ENCODE results near the gene KLF6.

The KLF6 gene

GRCh38 chr10:3778692-3779157, 6.3 kb downstream of the KLF6 start:
- TF ChIP-seq CTCF (conservative IDR thresholded peaks at IDR 0.05; ENCODE audit: low read depth, low read length) = no peak
- Histone ChIP-seq H3K79me2 (ENCODE audit: insufficient read depth, low read depth) (peaks cover 60% of the 10 kb centered on the region), H2AFZ (ENCODE audit: low read depth) (no peak overlapping the region), H3K9ac (no peak overlapping the region), H3K36me3 (ENCODE audit: insufficient read depth) (peaks cover 36% of the 10 kb centered on the region), H3K4me2 (no peak overlapping the region), H3K27me3 (ENCODE audit: insufficient read depth, low read depth) (no peaks in the 10 kb centered on the region), H4K20me1 (ENCODE audit: insufficient read depth) (peaks cover 10% of the 10 kb centered on the region; the same call in 1 of the 2 replicates), H3K27ac (no peak overlapping the region), H3K4me1 (ENCODE audit: low read depth, poor library complexity, severe bottlenecking) (peaks cover 48% of the 10 kb centered on the region), H3K4me3 (IDR thresholded peaks at IDR 0.05; ENCODE audit: insufficient read depth, low read depth, low read length) (no peak overlapping the region)

DNA sequence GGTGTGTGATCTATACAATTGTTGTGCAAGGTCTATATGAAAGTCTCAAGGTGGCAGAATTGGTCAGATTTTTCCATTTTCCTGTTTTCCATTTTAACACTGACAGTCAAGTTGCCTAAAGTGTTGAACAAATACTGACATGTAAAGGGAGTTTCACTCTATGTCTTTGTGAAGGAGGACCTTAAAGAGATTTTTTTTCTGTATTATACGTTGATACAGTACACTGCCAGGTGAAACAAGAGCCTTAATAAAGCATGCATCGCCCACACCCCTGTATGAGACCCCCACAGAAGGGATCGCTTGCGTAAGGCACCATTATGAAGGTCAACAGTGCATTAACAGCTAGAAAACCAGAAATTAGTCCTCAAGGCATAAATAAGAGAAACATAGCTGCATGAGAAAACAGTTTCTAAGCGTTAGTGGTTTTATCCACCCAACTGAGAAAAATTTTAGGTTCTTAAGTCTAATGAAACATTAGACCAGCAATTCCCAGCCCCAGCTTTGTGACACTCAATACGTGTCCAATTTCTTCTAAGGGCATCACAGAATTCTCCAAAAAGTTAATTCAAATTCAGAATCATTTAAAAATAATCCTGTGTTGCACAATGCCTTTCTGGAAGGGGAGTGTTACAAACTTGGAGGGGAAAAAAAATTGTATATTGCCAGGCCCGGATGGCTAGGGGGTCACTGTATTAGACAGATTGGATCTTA, 6.9 kb downstream of the KLF6 start:
- Histone ChIP-seq H3K4me1 (ENCODE audit: low read depth, poor library complexity, severe bottlenecking) (peaks cover 48% of the 10 kb centered on the region), H3K79me2 (ENCODE audit: insufficient read depth, low read depth) (peaks cover 54% of the 10 kb centered on the region), H3K27ac (no peak overlapping the region), H3K4me2 (no peak overlapping the region), H4K20me1 (ENCODE audit: insufficient read depth) (peaks cover 10% of the 10 kb centered on the region; the same call in 1 of the 2 replicates), H3K36me3 (ENCODE audit: insufficient read depth) (peaks cover 36% of the 10 kb centered on the region), H3K4me3 (IDR thresholded peaks at IDR 0.05; ENCODE audit: insufficient read depth, low read depth, low read length) (no peak overlapping the region), H3K9ac (no peak overlapping the region), H2AFZ (ENCODE audit: low read depth) (no peak overlapping the region), H3K27me3 (ENCODE audit: insufficient read depth, low read depth) (no peaks in the 10 kb centered on the region)
- no peak for TF ChIP-seq CTCF (conservative IDR thresholded peaks at IDR 0.05; ENCODE audit: low read depth, low read length)

DNA sequence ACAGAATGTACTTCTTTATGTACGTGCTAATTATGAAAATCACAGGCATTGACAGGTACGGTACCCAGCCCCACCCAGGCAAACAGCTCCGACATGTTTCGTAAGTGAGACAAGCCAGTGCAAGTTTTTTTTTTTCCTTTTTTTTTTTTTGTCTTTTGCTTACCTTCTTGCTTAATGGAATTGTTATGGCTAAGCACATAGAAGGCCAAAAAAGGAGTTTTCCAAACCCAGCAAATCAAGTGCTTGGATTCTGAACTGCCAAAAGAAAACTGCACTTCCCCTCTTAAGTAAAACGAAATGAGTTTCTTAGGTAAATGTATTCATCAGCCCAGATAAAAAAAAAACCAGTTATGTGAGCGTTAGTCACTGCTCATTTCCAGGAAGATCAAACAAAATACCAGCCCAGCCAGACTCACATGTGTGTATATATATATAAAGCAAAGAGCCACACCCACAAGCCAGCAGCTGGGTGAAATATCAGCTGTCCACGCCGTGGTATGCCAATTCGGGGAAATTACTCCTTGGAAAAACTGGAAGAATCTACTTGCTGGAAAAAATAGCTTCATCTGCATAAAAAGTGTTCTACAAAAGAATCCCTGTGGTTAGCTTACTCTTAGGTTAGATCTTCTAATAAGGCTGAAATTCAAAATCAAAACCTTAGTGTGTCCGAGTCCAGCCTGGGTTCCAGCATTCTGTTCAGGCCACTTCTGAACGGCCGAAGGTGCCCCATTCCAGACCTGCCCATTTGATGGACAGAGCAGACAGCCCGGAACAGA, 8.0 kb downstream of the KLF6 start:
- Histone ChIP-seq H3K9ac (no peak overlapping the region), H2AFZ (ENCODE audit: low read depth) (no peak overlapping the region), H3K27me3 (ENCODE audit: insufficient read depth, low read depth) (no peaks in the 10 kb centered on the region), H3K4me2 (no peak overlapping the region), H3K27ac (no peak overlapping the region), H3K4me1 (ENCODE audit: low read depth, poor library complexity, severe bottlenecking) (peaks cover 42% of the 10 kb centered on the region), H3K79me2 (ENCODE audit: insufficient read depth, low read depth) (peaks cover 43% of the 10 kb centered on the region), H3K36me3 (ENCODE audit: insufficient read depth) (peaks cover 36% of the 10 kb centered on the region), H3K4me3 (IDR thresholded peaks at IDR 0.05; ENCODE audit: insufficient read depth, low read depth, low read length) (no peak overlapping the region), H4K20me1 (ENCODE audit: insufficient read depth) (peaks cover 10% of the 10 kb centered on the region; the same call in 1 of the 2 replicates)
- TF ChIP-seq CTCF (conservative IDR thresholded peaks at IDR 0.05; ENCODE audit: low read depth, low read length) = no peak

DNA sequence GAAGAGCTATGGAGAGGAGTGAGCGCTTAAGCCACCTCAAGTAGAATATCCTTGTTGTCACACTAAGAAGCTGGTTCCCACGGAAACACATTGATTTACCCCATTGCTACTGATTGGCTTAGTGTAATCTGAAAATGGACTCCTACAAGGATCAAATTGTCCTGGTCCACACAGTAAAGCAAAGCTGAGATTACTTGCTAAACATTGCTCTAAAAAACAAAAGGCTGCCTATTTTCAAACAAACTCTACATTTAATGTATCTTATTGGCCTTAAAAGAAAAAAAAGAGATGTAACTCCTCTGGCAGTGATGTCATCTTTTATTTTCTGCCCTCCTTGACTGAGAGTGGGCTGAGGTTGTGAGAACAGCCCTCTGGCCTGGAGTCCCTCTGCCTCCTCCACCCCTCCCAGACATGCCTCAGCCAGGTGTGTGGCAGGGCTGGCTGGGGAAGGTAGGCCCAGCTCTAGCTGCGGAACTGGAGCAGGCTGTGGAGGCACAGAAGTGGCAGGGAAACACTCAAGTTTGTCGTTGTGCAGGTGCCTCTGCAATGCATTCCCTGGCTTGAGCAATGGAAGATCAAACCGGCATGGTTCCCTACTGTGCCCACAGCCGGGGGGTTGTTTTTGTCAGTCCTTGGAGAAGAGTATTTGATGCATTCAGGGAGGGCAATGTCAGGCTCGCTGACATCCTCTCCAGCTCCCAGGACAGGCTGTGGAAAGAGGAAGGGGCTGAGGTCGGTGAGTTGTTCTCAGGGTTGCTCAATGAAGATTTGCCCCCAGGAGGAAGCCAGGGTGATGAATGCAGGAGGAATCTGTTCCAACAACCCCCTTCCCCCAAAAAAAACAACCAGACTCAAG, 9.1 kb downstream of the KLF6 start:
- H3K27me3 ChIP-seq (ENCODE audit: insufficient read depth, low read depth) = no peaks in the 10 kb centered on the region
- no peak overlapping the region for H2AFZ ChIP-seq (ENCODE audit: low read depth)
- H3K79me2 ChIP-seq (ENCODE audit: insufficient read depth, low read depth) = peaks cover 32% of the 10 kb centered on the region
- TF ChIP-seq CTCF (conservative IDR thresholded peaks at IDR 0.05; ENCODE audit: low read depth, low read length) = no peak; the same call in 1 of the 2 replicates
- peaks cover 7% of the 10 kb centered on the region; the same call in 1 of the 2 replicates for H4K20me1 ChIP-seq (ENCODE audit: insufficient read depth)
- no peak overlapping the region for H3K4me2 ChIP-seq
- peaks cover 26% of the 10 kb centered on the region for H3K36me3 ChIP-seq (ENCODE audit: insufficient read depth)
- no peak overlapping the region for H3K9ac ChIP-seq
- no peak overlapping the region for H3K4me3 ChIP-seq (IDR thresholded peaks at IDR 0.05; ENCODE audit: insufficient read depth, low read depth, low read length)
- H3K4me1 ChIP-seq (ENCODE audit: low read depth, poor library complexity, severe bottlenecking) = peaks cover 31% of the 10 kb centered on the region
- no peak overlapping the region for H3K27ac ChIP-seq

All from KMS-11 (cell line).